Natural killer cell (primary cell): ENCODE measurements around the gene HMGA1. TPM values are rescaled to one million over a fixed set of nuclear protein-coding genes. Genes with fewer than 3 reads are reported as not detected.

Experiments used
- ATAC-seq, 3 donors: fragments of 150-1000 bp in 2 of 3; fragments of 200-7000 bp in 1 of 3; cut with Tn5 transposase; 1 replicate in 1 of 3; 2 replicates in 2 of 3; pipeline ENCODE4 v1.10.0; 2021; ENCODE audit warnings: mild to moderate bottlenecking in 2 of 3, moderate library complexity in 2 of 3
- DNase-seq, 2 donors: peaks; one replicate each; pipeline versions ENCODE4 v3.0.0 to v3.0.0-alpha.2; 2013 to 2021; ENCODE audit warnings: mixed read lengths in 1 of 2
- H3K27ac ChIP-seq: one replicate; pipeline ENCODE4 v1.5.1; 2013; ENCODE audit warnings: mild to moderate bottlenecking, low read length
- H3K27me3 ChIP-seq: one replicate; pipeline ENCODE4 v1.6.1; 2013; ENCODE audit warnings: low read length; ENCODE audit not compliant: control insufficient read depth, insufficient read depth
- H3K36me3 ChIP-seq: one replicate; pipeline ENCODE4 v1.6.1; 2013; ENCODE audit warnings: low read length; ENCODE audit not compliant: control insufficient read depth, insufficient read depth
- H3K4me1 ChIP-seq: one replicate; pipeline ENCODE4 v1.6.1; 2013; ENCODE audit warnings: low read length; ENCODE audit not compliant: control insufficient read depth, insufficient read depth
- H3K4me3 ChIP-seq: one replicate; pipeline ENCODE4 v1.5.1; 2013; ENCODE audit warnings: low read length
- H3K9me3 ChIP-seq: one replicate; pipeline ENCODE4 v1.6.1; 2013; ENCODE audit warnings: low read length; ENCODE audit not compliant: control insufficient read depth, insufficient read depth
- H3K27ac Mint-ChIP-seq, 2 donors: one replicate each; pipeline ENCODE4 v1.8.0; 2022; ENCODE audit warnings: mild to moderate bottlenecking in 2 of 2, mixed read lengths in 2 of 2, moderate library complexity in 1 of 2
- H3K27me3 Mint-ChIP-seq, 2 donors: one replicate each; pipeline ENCODE4 v1.8.0; 2022; ENCODE audit warnings: low read depth in 2 of 2, mixed read lengths in 2 of 2
- H3K36me3 Mint-ChIP-seq: one replicate; pipeline ENCODE4 v1.8.0; 2022; ENCODE audit warnings: mixed read lengths
- H3K4me1 Mint-ChIP-seq, 2 donors: one replicate each; pipeline ENCODE4 v1.8.0; 2022; ENCODE audit warnings: mixed read lengths in 2 of 2
- H3K4me3 Mint-ChIP-seq: one replicate; pipeline ENCODE4 v1.8.0; 2022; ENCODE audit warnings: mild to moderate bottlenecking, moderate library complexity, mixed read lengths
- H3K9me3 Mint-ChIP-seq, 2 donors: one replicate each; pipeline ENCODE4 v1.8.0; 2022; ENCODE audit warnings: mixed read lengths in 2 of 2
- WGBS: methylation state at CpG from one replicate; pipeline ENCODE4 v1.1.7; 2013; ENCODE audit warnings: missing lambda C conversion rate; ENCODE audit not compliant: insufficient coverage; 5-methylcytosine and 5-hydroxymethylcytosine counted together
- intact Hi-C: fragments of 100-400 bp; cut with micrococcal nuclease; formaldehyde crosslinking; loops from one replicate; pipeline ENCODE4 v1.14.2; 2022
- total RNA-seq, 4 donors: library from RNA; stranded (reverse); fragments of 120-200 nt in 1 of 4; gene quantifications; one replicate each; pipeline versions ENCODE4 v1.2.3 to v1.2.4, GENCODE V29; 2013 to 2022
- TF ChIP-seq, protein P1 (sequence below): fragments of 200-600 bp; IDR thresholded peaks from one replicate; pipeline ENCODE4 v1.8.0; 2022; ENCODE audit warnings: antibody characterized with exemption

HMGA1 gene
- total RNA-seq, 3 donors from 2014 or later (not counting 1 experiment from before 2014, with no cell fraction given) = 63.1 to 84.2 (median 77.3) TPM

DNA sequence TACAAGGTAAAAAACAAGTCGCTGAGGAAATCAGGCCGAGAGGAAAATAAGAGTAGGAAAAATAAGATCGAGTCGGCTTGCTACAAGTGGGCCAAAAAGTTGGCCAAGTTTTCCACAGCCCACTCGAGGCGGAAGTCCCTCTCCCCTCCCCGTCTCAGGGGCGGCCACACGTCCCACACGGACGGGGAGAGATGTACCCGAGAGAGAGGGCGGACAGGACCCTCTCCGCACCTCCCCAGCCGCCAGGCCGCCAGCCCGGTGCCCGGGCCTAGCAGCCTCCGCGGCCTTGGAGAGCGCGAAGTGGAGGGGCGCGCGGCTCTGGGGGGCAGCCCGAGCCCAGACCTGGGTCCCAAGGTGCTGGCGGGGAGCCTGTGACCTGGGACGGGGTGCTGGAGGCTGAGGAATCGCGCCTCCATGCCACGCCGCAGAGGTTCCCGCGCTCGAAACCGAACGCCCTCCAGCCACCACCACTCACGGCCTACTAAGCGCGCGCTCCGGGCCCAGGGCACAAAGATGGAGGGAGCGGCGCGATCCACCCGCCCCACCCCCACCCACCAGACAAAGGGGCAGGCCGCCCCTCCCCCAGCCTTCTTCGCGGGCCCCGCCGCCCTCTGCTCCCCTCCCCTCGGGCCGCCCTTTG, 1.9 kb upstream of the HMGA1 start:
- Histone ChIP-seq H3K4me1 (peaks cover 23% of the 10 kb centered on the region), H3K27ac (no peak overlapping the region), H3K4me3 (no peak overlapping the region), H3K36me3 (no peaks in the 10 kb centered on the region), H3K9me3 (no peaks in the 10 kb centered on the region), H3K27me3 (no peaks in the 10 kb centered on the region)
- H3K36me3 Mint-ChIP-seq = no peaks in the 10 kb centered on the region
- no peak for ATAC-seq
- TF ChIP-seq, protein P1, sequence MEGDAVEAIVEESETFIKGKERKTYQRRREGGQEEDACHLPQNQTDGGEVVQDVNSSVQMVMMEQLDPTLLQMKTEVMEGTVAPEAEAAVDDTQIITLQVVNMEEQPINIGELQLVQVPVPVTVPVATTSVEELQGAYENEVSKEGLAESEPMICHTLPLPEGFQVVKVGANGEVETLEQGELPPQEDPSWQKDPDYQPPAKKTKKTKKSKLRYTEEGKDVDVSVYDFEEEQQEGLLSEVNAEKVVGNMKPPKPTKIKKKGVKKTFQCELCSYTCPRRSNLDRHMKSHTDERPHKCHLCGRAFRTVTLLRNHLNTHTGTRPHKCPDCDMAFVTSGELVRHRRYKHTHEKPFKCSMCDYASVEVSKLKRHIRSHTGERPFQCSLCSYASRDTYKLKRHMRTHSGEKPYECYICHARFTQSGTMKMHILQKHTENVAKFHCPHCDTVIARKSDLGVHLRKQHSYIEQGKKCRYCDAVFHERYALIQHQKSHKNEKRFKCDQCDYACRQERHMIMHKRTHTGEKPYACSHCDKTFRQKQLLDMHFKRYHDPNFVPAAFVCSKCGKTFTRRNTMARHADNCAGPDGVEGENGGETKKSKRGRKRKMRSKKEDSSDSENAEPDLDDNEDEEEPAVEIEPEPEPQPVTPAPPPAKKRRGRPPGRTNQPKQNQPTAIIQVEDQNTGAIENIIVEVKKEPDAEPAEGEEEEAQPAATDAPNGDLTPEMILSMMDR = no peak
- H3K27me3 Mint-ChIP-seq = no peaks in the 10 kb centered on the region
- peaks cover 20 to 21% of the 10 kb centered on the region in 2 donors for H3K4me1 Mint-ChIP-seq
- DNase-seq = no peak
- intact Hi-C loops = loop anchor here (5.0 kb wide), 1 partner anchor 158 kb away; the partner anchor contains the start of gene NUDT3
- peak overlapping the region; percentile 85 to 88 for H3K27ac Mint-ChIP-seq
- no peaks in the 10 kb centered on the region for H3K9me3 Mint-ChIP-seq
- peak overlapping the region; percentile 84 for H3K4me3 Mint-ChIP-seq
- 84% methylated on average over 50 of the region's 53 CpGs for WGBS

DNA sequence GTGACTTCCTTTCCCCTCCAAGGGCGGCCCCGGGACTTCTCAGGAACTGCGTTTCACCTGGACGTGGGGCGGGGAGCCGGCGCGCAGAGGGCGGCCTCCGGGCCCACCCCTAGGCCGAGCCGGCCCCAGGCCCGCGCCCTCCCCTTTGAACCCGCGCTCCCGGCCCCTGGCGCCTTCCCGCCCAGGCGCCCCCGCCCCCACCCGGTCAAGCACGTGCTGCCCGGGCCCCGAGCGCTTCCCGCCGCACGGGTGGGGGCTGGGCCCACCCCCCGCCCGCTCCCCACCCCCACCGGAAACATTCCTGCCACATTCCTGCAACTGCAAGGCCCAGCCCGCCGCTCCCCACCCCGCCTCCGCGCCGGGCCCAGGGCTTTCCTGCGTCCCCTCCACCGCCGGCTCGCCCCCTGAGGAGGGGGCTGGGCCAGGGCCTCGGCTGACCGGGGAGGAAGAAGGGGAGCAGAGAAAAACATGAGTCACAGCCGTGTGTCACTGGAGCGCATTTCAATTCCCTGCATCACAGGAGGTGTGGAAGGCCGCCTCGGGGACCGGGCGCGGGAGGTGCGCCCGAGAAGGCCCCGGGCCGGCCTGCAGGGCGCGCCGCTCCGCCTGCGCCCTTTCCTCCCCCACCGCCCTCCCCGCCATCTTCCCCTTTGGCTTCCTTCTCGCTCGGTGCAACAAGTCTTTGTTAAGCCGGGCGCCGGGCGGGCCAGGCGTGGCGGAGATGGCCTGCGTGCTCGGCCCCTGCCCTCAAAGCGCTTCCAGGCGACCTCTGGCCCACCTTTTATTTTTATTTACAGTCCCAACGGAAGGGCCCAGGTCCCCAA, 1.2 kb upstream of the HMGA1 start:
- H3K4me3 ChIP-seq = peak overlapping the region; percentile 60
- H3K36me3 Mint-ChIP-seq = no peaks in the 10 kb centered on the region
- no peaks in the 10 kb centered on the region for H3K9me3 ChIP-seq
- TF ChIP-seq, protein P1 = peak; percentile 19
- intact Hi-C loops = loop anchor here (1.0 to 5.0 kb wide), 3 partner anchors 11 to 157 kb away; partner anchors contain the start of genes NUDT3 and SMIM29
- WGBS = 5% methylated on average over 63 of the region's 75 CpGs
- no peaks in the 10 kb centered on the region for H3K27me3 Mint-ChIP-seq
- peak overlapping the region; percentile 96 to 97 for H3K27ac Mint-ChIP-seq
- H3K9me3 Mint-ChIP-seq = no peaks in the 10 kb centered on the region
- H3K27me3 ChIP-seq = no peaks in the 10 kb centered on the region
- H3K27ac ChIP-seq = peak overlapping the region; percentile 99
- DNase-seq (peak; percentile 66 to 84), ATAC-seq (peak; percentile 21 to 56 (median 46))
- peaks cover 20 to 21% of the 10 kb centered on the region in 2 donors for H3K4me1 Mint-ChIP-seq
- H3K4me1 ChIP-seq = peaks cover 23% of the 10 kb centered on the region
- H3K4me3 Mint-ChIP-seq = peak overlapping the region; percentile 91
- no peaks in the 10 kb centered on the region for H3K36me3 ChIP-seq

DNA sequence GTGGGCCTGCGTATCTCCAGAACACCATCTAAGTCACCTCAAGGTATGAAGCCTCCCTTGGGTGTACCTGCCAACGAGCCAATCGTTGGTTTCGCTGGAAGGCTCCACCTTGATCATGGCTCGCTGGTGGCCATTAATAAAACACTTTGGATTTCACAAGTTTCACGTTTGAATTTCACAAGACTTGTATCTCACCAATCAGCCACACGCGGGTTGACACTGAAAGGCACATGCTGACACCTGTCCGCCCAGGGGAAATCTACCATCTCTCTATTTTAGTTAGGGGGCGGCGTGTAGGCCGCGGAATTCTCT, 586 bp upstream of the HMGA1 start:
- Mint-ChIP-seq H3K4me1 (peaks cover 20 to 21% of the 10 kb centered on the region in 2 donors), H3K27me3 (no peaks in the 10 kb centered on the region), H3K27ac (peak overlapping the region; percentile 96 to 97), H3K36me3 (no peaks in the 10 kb centered on the region), H3K9me3 (no peaks in the 10 kb centered on the region), H3K4me3 (peak overlapping the region; percentile 91)
- peak in 1 of 2 donors; percentile 87 for DNase-seq
- H3K27me3 ChIP-seq = no peaks in the 10 kb centered on the region
- intact Hi-C loops = loop anchor here (1.0 to 5.0 kb wide), 3 partner anchors 12 to 156 kb away; partner anchors contain the start of genes NUDT3 and SMIM29
- TF ChIP-seq, protein P1 = no peak
- H3K4me1 ChIP-seq = peaks cover 23% of the 10 kb centered on the region
- H3K27ac ChIP-seq = peak overlapping the region; percentile 99
- WGBS = 1% methylated on average over 12 of the region's 13 CpGs
- H3K4me3 ChIP-seq = peak overlapping the region; percentile 60
- peaks cover 4% of the 10 kb centered on the region for H3K36me3 ChIP-seq
- ATAC-seq = peak; percentile 51 to 80 (median 66)
- no peaks in the 10 kb centered on the region for H3K9me3 ChIP-seq
